A549 (cell line): ENCODE data around the gene TRMT2A.

Source experiments
- CEBPB ChIP-seq, 2 experiments: fragments of >200 bp in 1 of 2; sonication (Bioruptor Twin) in 1 of 2; formaldehyde crosslinking in 1 of 2; IDR thresholded peaks; 2 replicates each; pipeline ENCODE4 v1.6.1; 2012 to 2016
- HOXA7 ChIP-seq: fragments of 250-450 bp; sonication (Bioruptor Pico); IDR thresholded peaks from 2 replicates; pipeline ENCODE4 v1.5.0; 2020; ENCODE audit warnings: mild to moderate bottlenecking, moderate library complexity
- RNF2 ChIP-seq: fragments of 200-600 bp; sonication (generic); IDR thresholded peaks from 2 replicates; pipeline ENCODE4 v1.6.1; 2016; ENCODE audit warnings: low read depth, mild to moderate bottlenecking, antibody characterized with exemption, moderate library complexity, borderline replicate concordance
- TF ChIP-seq, protein P1 (sequence below): fragments of >200 bp; sonication (Bioruptor Twin); formaldehyde crosslinking; IDR thresholded peaks from 3 replicates; pipeline ENCODE4 v1.5.1; 2016

DNA sequence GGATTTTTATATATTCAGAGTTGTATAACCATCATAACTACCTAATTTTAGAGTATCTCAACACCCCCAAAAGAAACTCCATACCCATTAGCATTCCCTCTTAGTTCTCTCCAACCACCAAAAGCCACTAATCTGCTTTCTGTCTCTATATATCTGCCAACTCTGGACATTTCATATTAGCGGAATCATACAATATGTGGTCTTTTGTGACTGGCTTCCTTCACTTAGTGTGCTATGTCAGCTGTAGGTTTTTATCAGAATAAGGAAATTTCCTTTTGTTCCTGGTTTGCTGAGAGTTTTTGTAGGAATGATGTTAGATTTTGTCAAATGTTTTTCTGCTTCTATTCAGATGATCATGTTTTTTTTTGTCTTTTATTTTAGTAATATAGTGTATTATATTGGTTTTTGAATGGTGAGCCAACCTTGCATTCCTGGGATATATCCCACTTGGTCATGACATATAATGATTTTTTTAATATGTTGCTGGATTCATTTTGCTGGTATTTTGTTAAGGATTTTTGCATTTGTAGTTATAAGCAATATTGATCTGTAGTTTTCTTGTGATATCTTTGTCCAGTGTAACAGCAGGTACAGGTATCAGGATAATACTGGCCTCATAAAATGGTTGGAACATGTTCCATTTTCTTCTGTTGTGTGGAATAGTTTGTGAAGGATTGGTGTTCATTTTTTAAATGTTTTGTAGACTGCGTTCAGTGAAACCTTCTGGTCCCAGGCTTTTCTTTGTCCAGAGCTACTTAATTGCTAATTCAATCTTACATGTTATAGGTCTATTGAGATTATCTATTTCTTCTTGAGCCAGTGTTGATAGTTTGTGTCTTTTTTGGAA is 20.2 kb downstream of the TRMT2A start:
- TF ChIP-seq HOXA7 (CRISPR knock-in tag): no peak
- TF ChIP-seq CEBPB (IDR thresholded peaks at IDR 0.05): no peak
- TF ChIP-seq, protein P1, sequence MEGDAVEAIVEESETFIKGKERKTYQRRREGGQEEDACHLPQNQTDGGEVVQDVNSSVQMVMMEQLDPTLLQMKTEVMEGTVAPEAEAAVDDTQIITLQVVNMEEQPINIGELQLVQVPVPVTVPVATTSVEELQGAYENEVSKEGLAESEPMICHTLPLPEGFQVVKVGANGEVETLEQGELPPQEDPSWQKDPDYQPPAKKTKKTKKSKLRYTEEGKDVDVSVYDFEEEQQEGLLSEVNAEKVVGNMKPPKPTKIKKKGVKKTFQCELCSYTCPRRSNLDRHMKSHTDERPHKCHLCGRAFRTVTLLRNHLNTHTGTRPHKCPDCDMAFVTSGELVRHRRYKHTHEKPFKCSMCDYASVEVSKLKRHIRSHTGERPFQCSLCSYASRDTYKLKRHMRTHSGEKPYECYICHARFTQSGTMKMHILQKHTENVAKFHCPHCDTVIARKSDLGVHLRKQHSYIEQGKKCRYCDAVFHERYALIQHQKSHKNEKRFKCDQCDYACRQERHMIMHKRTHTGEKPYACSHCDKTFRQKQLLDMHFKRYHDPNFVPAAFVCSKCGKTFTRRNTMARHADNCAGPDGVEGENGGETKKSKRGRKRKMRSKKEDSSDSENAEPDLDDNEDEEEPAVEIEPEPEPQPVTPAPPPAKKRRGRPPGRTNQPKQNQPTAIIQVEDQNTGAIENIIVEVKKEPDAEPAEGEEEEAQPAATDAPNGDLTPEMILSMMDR: no peak
- no peak for TF ChIP-seq RNF2
